Loucy (cell line): ENCODE results near the gene WBP11.

Source experiments
- H2AFZ ChIP-seq: fragments of 200-600 bp; sonication (generic); 2 replicates; pipeline ENCODE4 v1.6.0; 2016; ENCODE audit warnings: antibody characterized with exemption, mild to moderate bottlenecking, low read length, moderate library complexity
- H3F3A ChIP-seq: fragments of 200-600 bp; 2 replicates; pipeline ENCODE4 v1.6.0; 2016; ENCODE audit warnings: antibody characterized with exemption, low read depth, mild to moderate bottlenecking
- H3K27me3 ChIP-seq: fragments of 200-600 bp; sonication (generic); 2 replicates; pipeline ENCODE4 v1.6.1; 2014; ENCODE audit warnings: low read length, mild to moderate bottlenecking; ENCODE audit not compliant: insufficient read depth, poor library complexity, severe bottlenecking
- H3K36me3 ChIP-seq: fragments of 200-600 bp; sonication (generic); 2 replicates; pipeline ENCODE4 v1.6.1; 2016; ENCODE audit warnings: low read length; ENCODE audit not compliant: insufficient read depth
- H3K4me1 ChIP-seq: fragments of 200-600 bp; sonication (generic); 2 replicates; pipeline ENCODE4 v1.5.1; 2014; ENCODE audit warnings: low read length, mild to moderate bottlenecking; ENCODE audit not compliant: insufficient read depth, poor library complexity, severe bottlenecking
- H3K4me2 ChIP-seq: fragments of 200-600 bp; sonication (generic); 2 replicates; pipeline ENCODE4 v1.6.0; 2014; ENCODE audit warnings: antibody characterized with exemption, low read length, low read depth, mild to moderate bottlenecking; ENCODE audit not compliant: poor library complexity, severe bottlenecking
- H3K4me3 ChIP-seq: fragments of 200-600 bp; sonication (generic); 2 replicates; pipeline ENCODE4 v1.5.1; 2014; ENCODE audit warnings: low read length, mild to moderate bottlenecking, mixed read lengths; ENCODE audit not compliant: poor library complexity, severe bottlenecking
- H3K79me2 ChIP-seq: fragments of 200-600 bp; sonication (generic); 2 replicates; pipeline ENCODE4 v1.6.1; 2014; ENCODE audit warnings: low read length; ENCODE audit not compliant: insufficient read depth
- H3K9ac ChIP-seq: fragments of 200-600 bp; sonication (generic); 2 replicates; pipeline ENCODE4 v1.6.0; 2014; ENCODE audit warnings: mild to moderate bottlenecking, low read depth, low read length, moderate library complexity; ENCODE audit not compliant: poor library complexity, severe bottlenecking
- H3K9me2 ChIP-seq: fragments of 200-600 bp; sonication (generic); replicated peaks from 2 replicates; pipeline ENCODE4 v1.6.1; 2016; ENCODE audit warnings: low read depth, low read length, mixed read lengths
- H3K9me3 ChIP-seq: fragments of 200-600 bp; sonication (generic); 2 replicates; pipeline ENCODE4 v1.6.1; 2014; ENCODE audit warnings: mild to moderate bottlenecking, antibody characterized with exemption, low read length, low read depth; ENCODE audit not compliant: insufficient read depth
- H4K20me1 ChIP-seq: fragments of 200-600 bp; sonication (generic); 2 replicates; pipeline ENCODE4 v1.6.0; 2014; ENCODE audit warnings: antibody characterized with exemption, low read length, mild to moderate bottlenecking; ENCODE audit not compliant: insufficient read depth, poor library complexity, severe bottlenecking
- CTCF ChIP-seq: fragments of 200-600 bp; sonication (generic); conservative IDR thresholded peaks from 2 replicates; pipeline ENCODE4 v1.5.1; 2014; ENCODE audit warnings: mild to moderate bottlenecking, antibody characterized with exemption, low read length
- EZH2phosphoT487 ChIP-seq: fragments of 200-600 bp; IDR thresholded peaks from 2 replicates; pipeline ENCODE4 v1.6.1; 2018; ENCODE audit warnings: antibody characterized with exemption, mild to moderate bottlenecking, moderate library complexity, borderline replicate concordance

WBP11 gene

GRCh38 chr12:14802721-14803010 is 612 bp downstream of the WBP11 start:
- peak overlapping the region; percentile 79 for H2AFZ ChIP-seq

GRCh38 chr12:14802247-14802646 is 1.0 kb downstream of the WBP11 start:
- Histone ChIP-seq H4K20me1 (peaks cover 45% of the 10 kb centered on the region), H3K27me3 (no peaks in the 10 kb centered on the region), H3K9ac (peak overlapping the region; percentile 92), H3K4me1 (peaks cover 46% of the 10 kb centered on the region), H3K4me3 (peak overlapping the region; percentile 77), H3K36me3 (peaks cover 24% of the 10 kb centered on the region; the same call in 1 of the 2 replicates), H3K4me2 (peak overlapping the region; percentile 99), H3K9me3 (no peaks in the 10 kb centered on the region), H3K9me2 (no peaks in the 10 kb centered on the region), H3K79me2 (peaks cover 72% of the 10 kb centered on the region), H3F3A (no peaks in the 10 kb centered on the region), H2AFZ (no peak overlapping the region)
- no peak for TF ChIP-seq CTCF

More at GRCh38 chr12:14802721-14803010, 612 bp downstream of the WBP11 start:
- Histone ChIP-seq H3K27me3 (no peaks in the 10 kb centered on the region), H3K4me1 (peaks cover 46% of the 10 kb centered on the region), H3K79me2 (peaks cover 68% of the 10 kb centered on the region), H3K4me3 (peak overlapping the region; percentile 77), H3K36me3 (peaks cover 19% of the 10 kb centered on the region; the same call in 1 of the 2 replicates), H3K9ac (peak overlapping the region; percentile 92), H3F3A (no peaks in the 10 kb centered on the region), H3K9me2 (no peaks in the 10 kb centered on the region), H3K9me3 (no peaks in the 10 kb centered on the region), H4K20me1 (peaks cover 45% of the 10 kb centered on the region), H3K4me2 (peak overlapping the region; percentile 99)
- TF ChIP-seq CTCF (no peak), EZH2phosphoT487 (no peak)

GRCh38 chr12:14795028-14795448 is 8.2 kb downstream of the WBP11 start:
- H3K4me3 ChIP-seq = no peak overlapping the region
- H4K20me1 ChIP-seq = peaks cover 16% of the 10 kb centered on the region
- no peak overlapping the region for H2AFZ ChIP-seq
- H3K9ac ChIP-seq = no peak overlapping the region
- peaks cover 14% of the 10 kb centered on the region for H3K4me1 ChIP-seq
- TF ChIP-seq EZH2phosphoT487 (no peak), CTCF (no peak)
- H3K36me3 ChIP-seq = peaks cover 89% of the 10 kb centered on the region
- no peaks in the 10 kb centered on the region for H3K27me3 ChIP-seq
- no peak overlapping the region for H3K4me2 ChIP-seq
- H3K9me3 ChIP-seq = no peaks in the 10 kb centered on the region
- H3F3A ChIP-seq = no peaks in the 10 kb centered on the region
- no peaks in the 10 kb centered on the region for H3K9me2 ChIP-seq
- peaks cover 54% of the 10 kb centered on the region for H3K79me2 ChIP-seq
